ENCODE data around the gene CHRDL2.

The CHRDL2 gene

DNA sequence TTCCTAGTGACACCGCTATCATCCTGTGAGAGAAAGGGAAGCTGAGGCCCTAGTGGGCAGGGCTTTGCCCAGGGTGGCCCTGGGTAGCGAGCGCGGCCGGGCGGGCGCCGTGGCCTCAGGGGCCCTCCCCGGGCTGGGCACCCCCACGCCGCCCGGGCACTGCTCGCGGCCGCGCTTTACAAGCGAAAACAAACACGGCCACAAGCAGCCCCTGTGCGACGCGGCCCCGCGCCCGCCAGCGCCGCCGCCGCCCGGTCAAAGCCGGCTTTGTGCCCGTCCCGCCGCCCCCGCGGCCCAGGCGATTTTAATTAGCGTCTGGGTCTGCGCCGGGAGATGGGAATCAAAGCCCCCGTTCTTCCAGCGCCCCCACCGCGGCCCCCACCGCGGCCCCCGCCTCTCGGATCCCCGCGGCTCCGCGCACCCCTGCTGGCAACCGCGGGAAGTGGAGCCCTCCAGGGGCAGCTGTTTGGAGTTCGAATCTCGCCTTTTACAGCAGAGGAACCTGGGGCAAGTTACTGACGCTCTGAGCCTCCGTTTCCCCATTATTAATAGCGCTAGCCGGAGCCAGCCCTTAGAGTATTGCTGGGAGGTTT is 47.9 kb downstream of the CHRDL2 start:
- H3K4me3 ChIP-seq (replicated peaks; ENCODE audit: low read depth, low read length), result peak overlapping the region; percentile 3
- TF ChIP-seq, protein P1, sequence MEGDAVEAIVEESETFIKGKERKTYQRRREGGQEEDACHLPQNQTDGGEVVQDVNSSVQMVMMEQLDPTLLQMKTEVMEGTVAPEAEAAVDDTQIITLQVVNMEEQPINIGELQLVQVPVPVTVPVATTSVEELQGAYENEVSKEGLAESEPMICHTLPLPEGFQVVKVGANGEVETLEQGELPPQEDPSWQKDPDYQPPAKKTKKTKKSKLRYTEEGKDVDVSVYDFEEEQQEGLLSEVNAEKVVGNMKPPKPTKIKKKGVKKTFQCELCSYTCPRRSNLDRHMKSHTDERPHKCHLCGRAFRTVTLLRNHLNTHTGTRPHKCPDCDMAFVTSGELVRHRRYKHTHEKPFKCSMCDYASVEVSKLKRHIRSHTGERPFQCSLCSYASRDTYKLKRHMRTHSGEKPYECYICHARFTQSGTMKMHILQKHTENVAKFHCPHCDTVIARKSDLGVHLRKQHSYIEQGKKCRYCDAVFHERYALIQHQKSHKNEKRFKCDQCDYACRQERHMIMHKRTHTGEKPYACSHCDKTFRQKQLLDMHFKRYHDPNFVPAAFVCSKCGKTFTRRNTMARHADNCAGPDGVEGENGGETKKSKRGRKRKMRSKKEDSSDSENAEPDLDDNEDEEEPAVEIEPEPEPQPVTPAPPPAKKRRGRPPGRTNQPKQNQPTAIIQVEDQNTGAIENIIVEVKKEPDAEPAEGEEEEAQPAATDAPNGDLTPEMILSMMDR (IDR thresholded peaks at IDR 0.05; ENCODE audit: low read depth, low read length, missing control alignments), result peak; percentile 45
- DNase-seq (ENCODE audit: extremely low read depth, low read depth), result no peak

- H3K4me3 ChIP-seq (replicated peaks; ENCODE audit: low read depth, low read length), result no peak overlapping the region
- TF ChIP-seq, protein P1 (IDR thresholded peaks at IDR 0.05; ENCODE audit: low read depth, low read length, missing control alignments), result no peak
- DNase-seq (ENCODE audit: extremely low read depth, low read depth), result no peak
These were observed 48.4 kb downstream of the CHRDL2 start for GRCh38 chr11:74682731-74683278.

- TF ChIP-seq, protein P1 (IDR thresholded peaks at IDR 0.05; ENCODE audit: low read depth, low read length, missing control alignments), result no peak
- no peak overlapping the region for H3K4me3 ChIP-seq (replicated peaks; ENCODE audit: low read depth, low read length)
- DNase-seq (ENCODE audit: extremely low read depth, low read depth), result no peak
These were observed 49.3 kb downstream of the CHRDL2 start for GRCh38 chr11:74681686-74682651.

DNA sequence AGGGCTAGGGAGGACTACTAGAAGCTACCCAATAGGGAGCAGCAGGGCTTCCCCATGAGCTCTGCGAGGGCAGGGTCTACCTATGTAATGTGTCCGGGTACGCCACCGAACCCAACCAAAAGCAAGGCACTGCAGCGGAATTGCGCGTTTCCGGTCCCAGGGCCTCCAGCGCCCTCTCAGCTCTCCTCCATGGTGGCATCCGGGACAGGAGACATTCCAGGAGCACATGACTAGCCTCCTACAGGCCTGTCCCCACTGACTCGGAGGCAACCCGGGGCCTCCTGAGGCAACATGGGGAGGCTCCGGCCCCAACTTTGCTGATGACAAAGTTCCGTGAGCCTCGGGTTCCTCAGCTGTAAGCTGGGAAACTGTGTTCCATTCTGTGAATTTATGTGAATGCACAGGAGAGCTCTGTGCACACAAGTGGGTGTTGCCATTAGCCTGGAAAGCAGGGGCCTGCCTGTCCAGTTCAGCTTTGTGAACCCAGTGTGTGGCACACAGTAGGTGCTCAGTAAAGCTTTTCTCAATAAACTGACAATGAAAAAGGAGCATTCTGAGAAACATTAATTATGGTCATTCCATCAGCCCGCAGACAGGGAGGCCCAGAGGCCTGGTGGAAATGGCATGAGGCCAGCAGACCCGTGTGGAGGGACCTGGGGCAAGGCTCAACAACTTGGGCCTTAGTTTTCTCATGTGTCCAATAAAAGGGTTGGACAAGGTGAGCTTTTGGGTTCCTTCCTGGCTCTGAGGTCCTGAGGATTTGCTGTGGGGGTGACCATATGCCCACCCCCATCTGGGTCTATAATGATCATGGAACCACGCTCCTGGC is 50.3 kb downstream of the CHRDL2 start:
- H3K4me3 ChIP-seq (replicated peaks; ENCODE audit: low read depth, low read length), result no peak overlapping the region
- TF ChIP-seq, protein P1 (IDR thresholded peaks at IDR 0.05; ENCODE audit: low read depth, low read length, missing control alignments), result no peak
- no peak for DNase-seq (ENCODE audit: extremely low read depth, low read depth)

GRCh38 chr11:74680035-74680671 is 51.1 kb downstream of the CHRDL2 start:
- TF ChIP-seq, protein P1 (IDR thresholded peaks at IDR 0.05; ENCODE audit: low read depth, low read length, missing control alignments), result no peak
- H3K4me3 ChIP-seq (replicated peaks; ENCODE audit: low read depth, low read length), result no peak overlapping the region
- DNase-seq (ENCODE audit: extremely low read depth, low read depth), result no peak

- TF ChIP-seq, protein P1 (IDR thresholded peaks at IDR 0.05; ENCODE audit: low read depth, low read length, missing control alignments), result no peak
- no peak overlapping the region for H3K4me3 ChIP-seq (replicated peaks; ENCODE audit: low read depth, low read length)
- DNase-seq (ENCODE audit: extremely low read depth, low read depth), result no peak
These were observed 51.7 kb downstream of the CHRDL2 start for GRCh38 chr11:74679513-74679865.
